Metanephros (tissue), 2 donors: ENCODE results near the gene NUAK2. TPM values are rescaled to one million over a fixed set of nuclear protein-coding genes. Genes with fewer than 3 reads are reported as not detected.

Experiments used
- small RNA-seq: library from RNA; depleted of rRNA; stranded (forward); fragments of <200 nt; gene quantifications from one replicate; pipeline ENCODE3, GENCODE V24; 2014; ENCODE audit warnings: low replicate concordance
- total RNA-seq: library from RNA; depleted of rRNA; stranded (reverse); fragments of >200 nt; gene quantifications from one replicate; pipeline ENCODE4 v1.2.3, GENCODE V29; 2014

NUAK2 gene
- total RNA-seq = 26.0 TPM

DNA sequence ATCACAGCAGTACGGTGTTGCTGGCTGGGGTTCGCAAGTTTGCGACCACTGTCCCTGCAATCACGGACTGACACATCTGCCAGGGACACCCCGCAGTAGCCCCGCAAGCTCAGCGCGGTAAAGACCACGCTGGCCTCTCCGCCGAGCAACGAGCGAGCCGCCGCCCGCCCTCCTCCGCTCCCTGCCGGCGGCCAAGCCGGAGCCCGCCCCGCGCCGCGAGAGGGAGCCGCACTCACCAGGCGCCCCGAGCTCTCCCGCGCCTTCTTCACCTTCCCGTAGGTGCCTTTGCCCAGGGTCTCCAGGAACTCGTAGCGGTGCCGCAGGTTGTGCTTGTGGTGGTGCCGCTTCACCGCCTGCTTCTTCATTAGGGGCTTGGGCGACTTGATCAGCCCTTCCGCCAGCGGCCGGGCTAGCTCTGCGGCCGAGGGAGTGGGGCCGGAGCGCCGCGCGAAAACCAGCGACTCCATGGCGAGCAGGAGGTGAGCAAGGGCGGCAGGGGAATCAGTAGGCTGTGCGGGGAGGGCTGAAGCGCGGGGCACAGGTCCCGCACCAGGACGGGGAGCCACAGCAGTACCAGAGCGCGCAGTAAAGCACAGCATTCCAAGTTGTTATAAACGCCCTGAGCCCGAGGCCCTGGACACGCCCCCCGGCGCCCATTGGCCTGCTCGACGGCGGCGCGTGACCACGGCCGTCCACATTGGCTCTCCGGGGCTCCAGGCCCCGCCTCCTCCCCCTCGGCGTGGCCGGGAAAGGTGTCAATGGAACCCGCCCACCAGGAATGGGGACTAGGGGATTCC is at the start of gene NUAK2:
Gene NUAK2, minus strand, starts transcription at position 584 of the 797 bp plus-strand sequence. Its CDS starts 117 bp downstream, at position 467.

DNA sequence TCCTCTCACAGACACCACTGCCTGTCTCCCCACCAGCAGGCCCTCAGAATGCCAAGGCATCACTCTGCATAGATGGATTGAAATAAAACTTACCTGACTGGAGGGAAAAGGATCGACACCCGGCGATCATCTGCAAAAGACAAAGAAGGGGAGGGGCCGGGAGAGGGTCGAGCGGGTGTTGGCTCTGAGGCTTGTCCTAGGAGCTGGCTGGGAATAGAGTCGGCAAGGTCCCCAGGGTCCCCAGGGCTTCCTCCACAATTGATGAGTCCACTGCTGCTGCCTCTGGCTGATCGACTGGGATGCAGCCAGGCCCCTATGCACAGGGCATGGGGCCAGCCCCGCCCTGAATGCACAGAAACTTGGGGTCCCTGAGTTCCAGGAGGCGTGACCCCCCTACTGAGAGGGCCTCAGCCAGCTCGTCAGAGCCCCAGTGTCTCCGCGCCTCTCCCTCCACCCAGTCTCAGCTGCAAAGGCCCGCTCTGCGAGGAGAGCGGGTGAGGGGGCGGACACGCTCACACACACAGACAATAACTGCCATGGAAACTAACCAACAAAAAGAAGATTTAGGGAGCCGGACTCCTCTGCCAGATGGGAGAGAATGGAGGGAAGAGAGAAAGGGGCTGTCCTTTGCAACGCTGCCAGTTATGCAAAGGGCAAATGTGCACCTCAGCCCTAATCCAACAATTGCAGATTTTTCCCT is 35.0 kb upstream of the NUAK2 start, which contains the start of gene KLHDC8A:
Gene KLHDC8A, minus strand, starts transcription at position 483 of the 700 bp plus-strand sequence. CDS start 13,318 bp downstream, outside the sequence.

Small RNA genes within 50 kb of the gene (small RNA-seq; reads per million reads assigned to genes)
- not detected for gene SNRPGP10

Other genes starting within 250 kb of the NUAK2 start
- gene TMEM81, start 237.3 kb downstream of the NUAK2 start, total RNA-seq = 2.1 TPM
- gene RBBP5, start 199.8 kb downstream of the NUAK2 start, total RNA-seq = 16.0 TPM
- 20.0 TPM for gene DSTYK, start 110.0 kb downstream of the NUAK2 start, total RNA-seq
- 27.7 TPM for gene TMCC2, start 93.8 kb downstream of the NUAK2 start, total RNA-seq
- gene KLHDC8A, start 35.2 kb upstream of the NUAK2 start, total RNA-seq = 4.8 TPM
- gene LEMD1, start 100.3 kb upstream of the NUAK2 start, total RNA-seq = 0.88 TPM
- 0.70 TPM for gene BLACAT1, start 134.3 kb upstream of the NUAK2 start, total RNA-seq
- 22.9 TPM for gene CDK18, start 182.9 kb upstream of the NUAK2 start, total RNA-seq